GM21367 (cell line): ENCODE measurements around the gene GLS.
"Not testable (repeated sequence)": the region's sequence is repeated elsewhere in the genome, so short reads cannot be mapped to it uniquely, and the experiment has no call there.

ENCODE experiments used
- ATAC-seq: cut with Tn5 transposase; IDR thresholded peaks from one replicate; pipeline ENCODE4 v1.9.1; 2021; ENCODE audit not compliant: unreplicated experiment

The GLS gene

GRCh38 chr2:190986221-190986953, 105.8 kb downstream of the GLS start:
- ATAC-seq = no peak

GRCh38 chr2:190987116-190987515, 106.5 kb downstream of the GLS start:
- no peak for ATAC-seq

GRCh38 chr2:190987938-190988337, 107.3 kb downstream of the GLS start:
- ATAC-seq = no peak

- ATAC-seq = no peak
These were observed 108.3 kb downstream of the GLS start for GRCh38 chr2:190988910-190989309.

GRCh38 chr2:190990132-190990531, 109.5 kb downstream of the GLS start:
- no peak for ATAC-seq

- ATAC-seq = no peak
These were observed 112.6 kb downstream of the GLS start for GRCh38 chr2:190993292-190993643.

- ATAC-seq = no peak
These were observed 113.5 kb downstream of the GLS start for GRCh38 chr2:190994148-190994547.

- ATAC-seq = not testable (repeated sequence)
These were observed 114.7 kb downstream of the GLS start for GRCh38 chr2:190995315-190995714.

GRCh38 chr2:190996338-190996946, 115.8 kb downstream of the GLS start:
- no peak for ATAC-seq

GRCh38 chr2:190996947-190997346, 116.3 kb downstream of the GLS start:
- no peak for ATAC-seq

GRCh38 chr2:190997526-190998113, 117.0 kb downstream of the GLS start:
- ATAC-seq = no peak

- ATAC-seq = no peak
These were observed 118.4 kb downstream of the GLS start for GRCh38 chr2:190999058-190999457.

- no peak for ATAC-seq
These were observed 119.5 kb downstream of the GLS start for GRCh38 chr2:190999949-191000665.

- ATAC-seq = no peak
These were observed 120.4 kb downstream of the GLS start for GRCh38 chr2:191001032-191001431.

- no peak for ATAC-seq
These were observed 121.0 kb downstream of the GLS start for GRCh38 chr2:191001624-191002023.

- ATAC-seq = no peak
These were observed 123.0 kb downstream of the GLS start for GRCh38 chr2:191003405-191004309.

- no peak for ATAC-seq
These were observed 125.7 kb downstream of the GLS start for GRCh38 chr2:191006297-191006696.

- ATAC-seq = no peak
These were observed 126.6 kb downstream of the GLS start for GRCh38 chr2:191006997-191007783.

GRCh38 chr2:191008286-191008685, 127.7 kb downstream of the GLS start:
- ATAC-seq = no peak
